NB4 (cell line): ENCODE measurements around the gene SUMF1.

Source experiments
- CTCF ChIP-seq: IDR thresholded peaks from one replicate; pipeline ENCODE4 v1.5.1; 2012; ENCODE audit warnings: low read depth, low read length
- MYC ChIP-seq: IDR thresholded peaks from 2 replicates; pipeline ENCODE4 v1.6.1; 2011; ENCODE audit warnings: low read depth, low read length
- POLR2A ChIP-seq: IDR thresholded peaks from 2 replicates; pipeline ENCODE4 v1.6.1; 2011; ENCODE audit warnings: mild to moderate bottlenecking; ENCODE audit not compliant: insufficient read length; ENCODE audit errors: extremely low read depth

GRCh38 chr3:4387210-4388204 is 79.6 kb downstream of the SUMF1 start:
- no peak for TF ChIP-seq CTCF
- no peak for TF ChIP-seq POLR2A
- TF ChIP-seq MYC, result no peak
